Eye (tissue), 1 donor: ENCODE measurements around the gene GID8.

ENCODE experiments used
- DNase-seq: peaks from one replicate; pipeline ENCODE4 v3.0.0-alpha.2; 2015

GID8 gene

DNA sequence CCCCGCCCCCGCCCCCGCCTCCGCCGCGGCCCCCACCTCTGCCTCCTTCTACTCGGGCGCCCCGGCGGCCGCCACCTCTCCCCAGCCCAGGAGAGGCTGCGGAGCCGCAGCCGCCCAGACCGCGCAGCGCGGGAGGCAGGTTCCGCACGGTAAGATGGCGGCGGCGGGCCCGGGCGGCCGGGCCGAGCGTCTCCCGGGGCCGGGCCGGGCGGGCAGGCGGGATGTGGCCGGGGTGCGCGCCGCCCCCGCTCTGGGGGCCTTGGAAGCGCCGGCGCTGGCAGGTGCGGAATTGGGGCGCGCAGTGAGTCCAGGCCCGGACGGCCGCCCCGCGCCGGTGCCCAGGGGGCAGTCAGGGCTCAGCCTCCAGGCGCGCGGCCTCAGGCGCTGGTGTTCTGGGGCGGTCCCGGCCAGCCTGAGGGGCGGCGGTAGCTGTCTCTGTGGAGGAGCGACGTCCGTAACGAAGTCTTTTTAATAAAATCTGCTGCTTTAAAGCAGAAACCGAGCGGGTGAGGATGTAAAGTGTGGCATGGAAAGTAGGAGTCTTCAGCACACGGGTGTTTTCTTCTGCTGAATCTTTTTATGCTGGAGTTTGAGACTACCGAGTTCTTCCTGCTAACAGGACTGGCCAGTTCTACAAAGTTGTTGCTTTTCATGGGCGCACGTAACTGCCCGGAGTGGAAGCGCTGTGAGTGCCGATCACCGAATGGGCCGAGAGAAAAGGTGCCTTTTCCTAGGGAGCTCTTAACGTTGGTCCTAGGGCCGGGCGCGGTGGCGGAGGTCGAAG is at the start of gene GID8:
Gene GID8, plus strand, starts transcription at position 43 of the 784 bp plus-strand sequence. CDS start 3,356 bp downstream, outside the sequence.
- DNase-seq, result peak; percentile 73

DNA sequence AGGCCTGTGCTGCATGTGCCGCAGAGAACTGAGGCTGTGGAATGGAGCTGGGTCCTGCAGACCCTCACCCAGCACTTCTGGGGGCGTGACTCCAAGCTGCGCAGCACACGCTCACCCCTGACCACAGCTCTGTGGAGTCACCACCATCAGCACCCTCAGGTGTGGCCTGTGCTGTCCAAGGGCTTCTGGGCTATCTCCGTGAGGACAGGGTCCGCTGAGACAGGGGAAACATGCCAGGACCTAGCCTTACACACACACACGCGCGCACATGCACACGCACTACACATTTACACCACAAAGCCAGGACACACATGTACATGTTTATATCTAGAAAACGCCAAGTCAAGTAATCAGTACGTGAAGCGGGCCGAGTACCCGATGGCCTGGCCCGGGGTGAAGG is 49.5 kb upstream of the GID8 start:
- DNase-seq, result no peak

DNA sequence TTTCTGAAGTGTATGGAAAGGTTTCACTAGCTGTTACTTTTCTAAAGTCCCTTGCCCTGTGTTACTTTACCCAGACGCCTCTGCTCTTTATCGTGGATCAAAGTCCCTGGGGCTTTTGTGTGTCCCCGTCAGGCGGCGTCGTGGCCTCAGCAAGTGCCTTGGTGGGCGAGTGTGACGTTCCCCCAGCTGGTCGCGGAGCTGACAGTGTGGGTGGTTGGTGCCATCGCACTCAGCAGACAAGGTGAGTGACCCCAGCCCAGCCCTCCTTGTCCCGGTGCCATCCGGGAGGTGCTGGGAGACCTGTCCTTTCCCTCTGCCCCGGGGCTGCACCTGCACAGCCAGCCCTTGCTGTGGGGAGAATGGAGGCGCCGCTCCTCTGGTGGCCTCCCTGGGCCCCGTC is 49.0 kb upstream of the GID8 start:
- DNase-seq, result no peak

DNA sequence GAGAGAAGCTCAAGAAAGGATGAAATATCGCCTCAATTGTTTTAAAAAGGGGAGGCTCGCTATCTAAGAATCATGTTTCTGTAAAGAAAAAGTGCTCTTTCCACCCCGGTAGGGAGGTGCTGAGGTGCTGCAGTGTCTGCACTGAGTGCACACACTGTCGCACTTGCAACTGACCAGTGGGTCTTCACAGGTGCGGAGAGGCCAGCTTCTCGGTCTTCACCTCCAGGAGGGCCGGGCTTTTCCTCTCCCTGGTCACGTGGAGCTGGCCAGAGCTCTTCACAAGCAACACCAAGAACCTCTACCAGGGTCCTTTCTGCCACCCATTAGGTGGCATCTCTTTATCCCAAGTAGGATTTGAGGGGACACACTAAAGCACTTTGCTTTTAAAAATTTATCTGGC is 48.5 kb upstream of the GID8 start:
- DNase-seq, result no peak

DNA sequence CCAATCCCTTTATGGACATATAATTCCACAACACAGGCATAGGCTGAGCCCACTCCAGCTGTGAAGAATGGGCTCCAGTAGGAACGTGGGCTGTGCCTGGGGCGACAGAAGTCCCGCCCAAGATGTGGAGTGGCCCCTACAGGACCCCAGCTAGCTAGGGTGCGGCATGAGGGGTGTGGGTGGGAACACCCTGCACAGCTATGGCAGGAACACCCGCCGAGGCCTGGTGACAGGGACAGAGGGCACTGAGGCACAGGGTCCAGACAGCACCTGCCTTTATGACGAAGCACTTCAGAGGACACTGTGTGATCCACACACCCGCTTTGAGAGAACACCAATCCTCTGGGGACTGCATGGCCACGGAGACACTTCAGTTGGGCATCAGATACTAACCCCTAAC is 48.1 kb upstream of the GID8 start:
- no peak for DNase-seq

DNA sequence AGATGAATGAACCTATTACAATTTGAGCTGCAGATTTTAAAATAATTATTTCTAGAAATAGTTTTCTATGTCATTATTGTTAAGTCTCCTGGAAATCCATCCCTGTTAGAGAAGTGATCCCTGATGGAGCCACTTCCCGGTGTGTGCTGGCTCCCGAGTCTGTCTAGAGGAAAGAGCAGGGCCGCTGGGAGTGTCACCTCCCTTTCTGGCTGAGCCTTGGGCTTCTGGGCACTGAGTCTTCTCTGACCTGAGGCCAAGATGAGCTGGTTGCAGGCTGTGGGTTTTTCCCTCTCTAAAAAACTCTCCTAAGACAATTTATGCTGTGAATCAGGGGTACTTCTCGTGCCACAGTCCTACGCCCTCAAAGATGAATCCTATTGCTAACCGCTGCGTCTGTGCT is 47.5 kb upstream of the GID8 start:
- DNase-seq, result no peak

DNA sequence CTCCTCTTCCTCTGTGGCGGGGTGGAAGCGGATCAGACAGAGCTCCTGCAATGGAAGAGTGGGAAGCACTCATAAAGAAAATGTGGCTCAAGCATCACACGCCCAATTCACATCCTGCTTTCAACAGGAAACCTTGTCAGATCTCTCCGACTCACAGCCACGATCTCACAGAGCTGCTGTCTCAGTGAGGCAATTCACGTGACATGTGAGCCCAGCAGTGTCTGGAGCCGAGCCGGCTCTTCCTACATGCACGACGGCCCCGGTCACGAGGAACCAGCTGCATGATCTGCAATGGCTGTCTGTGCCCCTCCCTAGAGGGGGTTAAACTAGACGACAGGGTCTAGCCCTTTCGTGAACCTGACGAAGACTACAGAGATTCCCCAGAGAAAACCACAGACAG is 46.8 kb upstream of the GID8 start:
- DNase-seq, result peak; percentile 32

DNA sequence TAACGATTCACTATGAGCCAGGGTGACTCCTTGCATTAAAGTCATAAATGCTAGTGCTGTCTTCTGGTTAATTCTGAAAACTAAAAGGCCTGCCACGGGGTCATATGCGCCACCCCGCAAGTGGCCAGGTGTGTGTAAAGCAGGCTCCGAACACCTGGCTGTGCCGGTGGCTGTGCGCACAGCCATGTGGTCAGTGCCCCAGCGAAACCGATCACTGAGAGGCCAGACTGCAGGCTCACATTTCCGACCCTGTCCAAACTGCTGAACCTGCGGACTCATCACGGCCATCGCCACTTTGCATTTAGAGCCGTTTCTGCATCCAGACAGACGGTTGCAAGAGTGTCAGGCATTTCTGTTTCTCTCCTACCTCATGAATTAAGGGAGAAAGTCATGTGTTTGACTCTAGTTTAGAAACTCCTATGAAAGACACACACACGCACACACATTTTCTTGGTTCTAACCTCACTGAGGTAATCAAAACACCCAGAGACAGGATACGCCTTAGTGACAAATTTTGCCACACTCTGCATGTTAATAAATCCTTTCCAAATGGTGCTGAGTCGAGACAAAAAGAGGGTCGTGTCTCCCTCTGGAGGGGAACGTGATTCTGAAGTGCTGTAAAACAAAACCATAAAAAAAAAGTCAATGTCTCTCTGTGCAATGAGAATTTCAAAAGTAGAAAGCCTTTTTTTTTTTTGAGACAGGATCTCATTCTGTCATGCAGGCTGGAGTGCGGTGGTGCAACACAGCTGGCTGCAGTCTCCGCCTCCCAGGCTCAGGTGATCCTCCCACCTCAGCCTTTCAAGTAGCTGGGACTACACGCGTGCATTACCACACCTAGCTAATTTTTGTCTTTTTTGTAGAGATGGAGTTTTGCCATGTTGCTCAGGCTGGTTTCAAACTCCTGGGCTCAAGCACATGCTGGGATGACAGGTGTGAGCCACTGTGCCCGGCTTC is 45.3 kb upstream of the GID8 start:
- DNase-seq, result no peak

DNA sequence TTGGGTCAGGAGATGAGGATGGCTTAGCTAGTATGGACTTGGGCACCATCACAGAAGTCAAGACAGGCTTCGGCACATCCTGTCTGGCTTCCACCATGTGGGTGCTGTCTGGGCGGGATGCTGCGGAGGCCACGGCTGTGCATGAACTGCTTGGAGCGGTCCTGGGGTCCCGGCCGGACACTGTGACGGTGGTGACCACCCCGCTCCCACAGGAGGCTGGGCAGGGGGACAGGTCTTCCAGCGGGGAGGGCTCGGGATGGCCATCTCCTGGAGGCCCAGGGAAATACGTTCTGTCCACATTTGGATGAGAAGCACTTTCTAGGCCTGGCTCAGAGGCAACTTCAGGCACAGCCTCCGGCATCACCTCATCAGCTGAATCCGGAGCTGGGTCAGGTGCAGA is 44.2 kb upstream of the GID8 start:
- no peak for DNase-seq

DNA sequence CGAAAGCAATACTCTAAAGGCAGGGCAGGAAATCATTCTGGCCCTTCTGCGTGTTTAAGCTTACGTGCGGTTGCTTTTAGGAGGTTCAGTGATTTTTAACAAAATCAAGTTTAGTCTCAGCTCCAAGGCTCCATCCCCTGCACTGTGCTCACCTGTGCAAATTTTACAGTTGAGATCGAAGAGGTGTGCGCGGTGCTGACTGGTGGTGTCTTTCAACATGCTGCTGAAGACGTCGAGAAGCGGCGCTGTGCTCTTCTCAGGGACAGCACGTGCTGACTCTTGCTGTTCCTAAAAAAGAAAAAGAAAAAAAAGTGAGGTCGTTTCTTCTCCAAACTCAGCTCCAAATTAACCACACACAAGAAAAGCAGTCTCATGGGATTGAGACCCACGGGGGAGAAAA is 43.7 kb upstream of the GID8 start:
- no peak for DNase-seq

DNA sequence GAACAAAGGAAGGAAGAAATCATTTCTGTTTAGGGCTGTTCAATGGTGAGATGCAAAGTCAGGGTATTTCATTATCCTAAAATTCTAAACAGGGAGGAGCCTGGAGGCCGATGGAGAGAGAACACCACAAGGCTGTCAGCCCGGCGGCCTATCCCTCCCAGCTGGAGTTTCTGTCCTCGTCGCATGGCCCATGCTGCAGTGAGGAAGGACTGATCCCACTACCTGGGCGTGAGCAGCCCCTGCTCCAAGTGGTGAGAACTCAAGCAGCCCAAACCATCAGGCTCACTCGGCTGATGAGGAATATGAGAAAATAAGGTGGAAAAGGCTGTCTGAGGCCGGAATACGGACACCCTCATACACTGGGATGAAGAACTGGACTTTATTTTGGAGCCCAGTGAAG is 42.4 kb upstream of the GID8 start:
- no peak for DNase-seq

DNA sequence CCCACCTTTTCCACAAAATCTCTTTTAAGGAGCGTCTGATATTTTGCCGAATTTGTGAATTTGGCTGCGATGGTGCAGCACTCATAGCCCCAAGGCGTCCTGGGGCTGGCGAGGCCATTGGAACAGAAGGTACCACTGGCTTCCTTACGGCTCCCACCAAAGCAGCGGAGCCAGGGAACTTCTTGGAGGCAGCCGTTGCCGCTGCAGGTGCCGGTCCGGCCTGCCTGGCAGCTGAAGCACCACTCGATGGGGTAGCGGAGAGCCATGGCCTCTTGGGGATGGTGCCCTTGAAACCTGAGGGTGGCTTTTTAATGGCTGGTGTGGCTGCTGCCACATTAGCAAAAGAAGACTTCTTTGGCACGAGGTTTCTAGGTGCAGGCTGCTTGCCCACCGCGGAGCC is 41.4 kb upstream of the GID8 start:
- no peak for DNase-seq

DNA sequence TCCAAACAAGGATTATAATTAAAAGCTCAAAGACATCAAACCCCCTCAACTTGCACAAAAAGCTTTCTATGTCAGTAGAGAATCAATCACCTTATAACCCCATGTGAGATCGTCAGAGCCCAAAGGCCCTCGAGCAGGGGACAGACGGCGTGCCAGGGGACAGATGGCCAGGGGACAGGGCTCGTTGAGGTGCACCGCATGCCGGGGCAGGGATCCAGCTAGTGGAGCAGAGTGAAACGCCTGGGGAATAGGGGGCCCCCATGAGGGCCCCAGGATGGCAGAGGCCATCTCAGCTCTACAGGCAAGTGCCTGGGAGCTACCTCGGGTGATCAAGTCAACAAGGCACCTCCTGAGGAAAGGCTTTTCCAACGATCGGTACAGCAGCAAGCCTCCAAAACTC is 40.3 kb upstream of the GID8 start:
- DNase-seq, result peak; percentile 15

DNA sequence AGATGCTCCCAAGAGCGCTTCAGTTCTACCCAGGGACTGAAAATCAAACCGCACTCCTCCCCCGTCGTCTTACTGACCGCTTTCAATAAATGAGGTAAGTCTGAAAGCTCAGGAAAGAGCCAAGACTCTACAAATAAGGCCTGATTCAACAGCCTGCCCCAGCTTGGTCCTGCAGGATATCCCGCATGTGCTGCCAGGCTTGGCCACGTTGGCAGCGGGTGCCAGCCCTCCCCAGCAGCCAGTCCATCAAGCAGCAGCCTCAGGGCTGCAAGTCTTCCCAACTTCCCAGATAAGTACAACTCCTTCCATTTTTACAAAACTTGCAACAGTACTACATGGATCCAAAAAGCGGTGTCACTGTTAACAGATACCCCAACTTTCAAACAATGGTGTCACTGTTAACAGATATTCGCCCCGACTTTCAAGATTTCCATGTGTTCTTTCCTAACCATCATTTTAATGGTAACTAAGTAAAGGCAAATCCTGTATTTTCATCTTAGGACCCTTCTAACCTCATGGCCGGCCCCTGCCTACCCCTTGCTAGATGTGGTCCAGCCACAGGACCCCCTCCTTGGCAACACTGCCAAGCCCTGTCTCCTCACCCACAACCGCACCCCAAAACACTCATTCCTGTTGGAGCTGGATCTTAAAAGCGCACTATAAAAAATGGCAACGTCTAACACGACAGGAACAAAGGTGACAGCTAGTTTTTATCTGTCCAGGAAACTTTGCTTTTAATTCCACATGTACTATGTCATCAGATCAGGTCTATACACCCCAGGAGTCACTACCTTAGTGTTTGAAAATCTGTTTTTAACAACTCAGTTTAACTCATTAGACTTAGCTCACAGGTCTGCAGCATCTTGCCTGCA is 39.6 kb upstream of the GID8 start:
- no peak for DNase-seq

DNA sequence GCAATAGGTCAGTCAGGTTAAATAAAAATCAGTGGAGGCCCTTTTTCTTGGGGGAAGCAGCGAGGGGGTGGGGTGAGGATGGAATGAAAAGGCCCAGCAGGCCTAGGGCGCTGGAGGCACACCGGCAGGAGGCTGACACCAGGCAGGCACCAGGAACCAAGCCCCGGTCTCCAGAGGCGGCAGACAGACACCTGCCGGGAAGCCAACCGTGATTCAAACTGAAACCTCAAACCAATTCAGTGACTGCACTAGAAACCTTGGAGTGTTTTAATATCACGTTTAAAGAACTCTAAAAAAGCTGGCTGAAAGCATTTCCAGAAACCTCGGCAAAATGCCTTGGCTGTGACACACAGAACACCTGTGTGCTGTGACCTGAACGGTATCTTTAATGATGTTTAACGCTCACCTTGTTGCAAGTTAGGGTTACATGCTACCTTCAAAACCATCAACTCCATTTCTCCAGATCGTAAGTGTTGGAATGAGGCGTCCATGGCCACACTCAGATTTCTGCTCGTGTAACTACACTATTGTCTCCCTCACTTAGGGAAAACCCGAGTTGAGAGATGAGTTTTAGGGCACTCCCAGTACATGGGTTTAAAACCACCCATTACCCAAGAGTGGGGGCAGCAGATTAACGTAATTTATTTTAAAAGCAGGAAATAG is 38.8 kb upstream of the GID8 start:
- peak; percentile 9 for DNase-seq

DNA sequence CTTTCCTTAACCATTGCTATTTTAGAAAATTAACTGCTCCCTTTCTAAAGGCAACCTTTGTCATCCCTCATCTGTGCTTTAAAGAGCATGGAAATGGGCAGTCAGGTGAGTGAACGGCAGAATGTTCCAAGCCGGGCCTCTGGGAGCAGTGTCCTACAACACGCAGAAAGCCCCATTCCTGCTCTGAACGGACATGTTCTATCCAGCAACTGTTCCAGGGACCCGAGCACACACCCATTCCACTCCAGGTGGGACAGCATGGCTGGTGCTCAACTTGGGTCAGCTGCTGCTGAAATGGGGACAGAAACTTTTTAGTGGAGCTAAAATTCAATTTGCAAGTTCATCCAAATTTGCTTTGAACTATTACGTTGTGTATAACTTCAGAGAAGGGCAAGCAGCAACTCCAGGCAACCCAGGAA is 38.3 kb upstream of the GID8 start:
- DNase-seq, result peak; percentile 57

DNA sequence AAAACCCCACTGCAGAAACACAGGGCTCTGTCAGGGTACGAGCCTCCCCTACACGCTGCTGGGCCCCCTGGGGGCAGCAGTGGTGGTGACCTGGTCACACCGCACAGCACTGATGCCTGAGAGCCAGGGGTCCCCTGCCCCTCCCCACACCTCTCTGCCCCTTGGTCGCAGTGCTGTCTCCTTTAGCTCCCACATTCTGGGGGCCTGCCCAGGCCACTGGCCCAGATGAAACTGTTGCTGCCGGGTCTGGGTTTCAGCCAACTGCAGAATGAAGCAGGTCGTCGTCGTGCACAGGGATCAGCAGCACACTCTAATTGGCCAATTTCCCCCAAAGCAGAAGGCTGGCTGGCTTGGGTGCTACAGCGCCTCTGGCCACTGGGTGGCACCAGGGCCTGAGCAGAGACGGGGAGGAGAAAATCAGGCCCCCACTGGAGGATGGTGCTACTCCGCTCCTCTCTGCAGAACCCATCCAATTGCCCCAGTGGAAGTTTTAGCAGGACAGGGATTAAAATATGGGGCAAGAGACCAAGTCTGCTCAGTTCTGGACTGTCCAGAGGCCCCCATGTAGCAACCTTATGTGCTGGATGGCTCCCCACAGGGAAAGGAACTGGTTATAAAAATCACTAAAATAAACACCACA is 37.8 kb upstream of the GID8 start:
- peak; percentile 86 for DNase-seq

DNA sequence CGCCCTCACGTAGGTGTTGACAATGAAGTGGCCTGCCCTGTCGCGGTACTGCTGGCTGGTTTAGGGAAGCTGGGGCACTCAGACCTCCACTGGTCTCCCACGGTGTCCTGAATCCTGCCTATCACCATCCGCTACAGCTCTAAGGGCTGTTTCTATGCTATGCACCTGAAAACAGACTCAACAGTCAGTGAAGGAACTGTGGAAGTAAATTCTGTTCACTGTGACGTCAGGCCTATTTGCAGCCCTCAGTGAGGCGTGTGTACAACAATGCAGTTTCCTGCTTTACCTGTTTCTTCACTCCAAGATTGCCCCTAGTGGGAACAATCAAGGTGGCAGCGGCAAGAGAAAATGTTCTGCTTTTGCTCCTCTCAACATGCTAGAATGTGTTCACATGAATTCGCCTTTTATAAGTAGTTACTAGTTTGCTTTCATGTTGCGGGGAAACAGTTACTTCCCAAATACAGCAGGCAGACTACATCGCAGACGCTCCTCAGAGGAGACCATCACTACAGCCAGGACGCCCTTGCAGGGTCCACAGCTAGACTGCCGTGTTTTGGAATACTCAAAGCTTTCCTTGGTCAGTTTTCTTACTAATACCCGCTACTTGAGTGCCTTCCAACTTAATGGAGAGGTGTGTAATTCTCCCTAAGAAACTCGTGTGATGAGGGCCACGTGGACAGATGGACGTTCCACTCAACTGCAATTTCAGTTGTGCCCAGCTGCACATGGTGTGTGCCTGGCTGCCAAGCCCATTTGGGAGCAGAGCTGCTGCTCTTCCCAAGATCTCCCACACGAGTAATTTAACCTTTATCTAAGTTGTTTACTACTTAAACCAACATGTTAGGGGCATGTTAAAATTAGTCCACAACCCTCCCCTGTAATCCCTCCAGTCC is 37.0 kb upstream of the GID8 start:
- peak; percentile 58 for DNase-seq

DNA sequence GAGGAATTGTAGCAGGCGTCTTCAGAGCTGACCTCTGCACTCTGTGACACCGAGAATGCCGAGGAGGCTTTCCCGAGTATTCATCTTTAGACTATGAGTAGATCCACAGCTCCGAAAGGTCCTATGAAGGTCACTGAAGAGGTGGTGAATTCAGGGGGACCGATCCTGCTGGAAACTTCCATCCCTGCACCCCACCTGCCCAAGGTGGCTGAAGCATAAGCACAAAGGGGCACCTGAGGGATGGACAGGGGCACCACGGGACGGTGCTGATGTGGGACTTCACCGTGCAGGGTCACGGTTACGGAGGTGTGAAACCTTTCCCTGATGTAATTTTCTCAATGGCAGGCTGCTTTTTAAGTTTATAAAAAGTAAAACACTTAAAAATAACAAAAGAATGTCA is 36.1 kb upstream of the GID8 start:
- no peak for DNase-seq

DNA sequence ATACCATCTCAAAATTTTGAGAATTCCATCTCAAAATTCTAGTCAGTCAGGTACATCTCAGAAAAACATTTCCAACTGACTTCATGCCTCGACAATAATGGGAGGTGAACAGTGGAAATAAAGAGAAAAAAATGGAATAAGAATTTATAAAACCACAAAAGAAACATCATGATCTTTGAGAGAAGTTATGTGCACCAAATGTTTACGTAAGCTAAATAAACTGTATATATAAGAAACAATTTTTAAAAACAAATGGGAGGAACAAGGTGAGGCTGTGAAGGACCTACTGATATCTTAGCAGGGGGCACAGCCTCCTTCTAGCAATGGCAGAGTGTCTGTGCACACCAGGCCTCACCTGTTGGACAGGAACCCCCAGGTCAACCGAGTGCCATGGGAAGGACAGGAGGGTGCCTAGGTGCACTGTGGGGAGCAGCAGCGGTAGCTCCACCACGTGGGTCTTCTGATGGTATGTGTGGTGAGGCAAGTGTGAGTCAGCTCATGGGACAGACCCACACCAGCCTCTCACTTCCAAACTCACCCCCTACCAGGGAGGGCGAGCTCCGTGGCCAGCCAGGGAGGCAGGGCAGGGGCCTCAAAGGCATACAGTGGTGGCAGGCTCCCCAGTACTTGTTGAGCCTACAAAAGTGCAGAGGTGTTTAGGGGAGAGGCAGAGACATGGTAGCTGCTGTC is 34.9 kb upstream of the GID8 start:
- no peak for DNase-seq
